ENCODE data around the gene DAZL. TPM values are rescaled to one million over a fixed set of nuclear protein-coding genes. Genes with fewer than 3 reads are reported as not detected.

Gene DAZL
- total and polyA plus RNA-seq, 10 of the 15 experiments (the other 5 are each of a cell fraction or from before 2014, with no cell fraction given) = 0.04 to 0.48 (median 0.13) TPM; not detected in 1

DNA sequence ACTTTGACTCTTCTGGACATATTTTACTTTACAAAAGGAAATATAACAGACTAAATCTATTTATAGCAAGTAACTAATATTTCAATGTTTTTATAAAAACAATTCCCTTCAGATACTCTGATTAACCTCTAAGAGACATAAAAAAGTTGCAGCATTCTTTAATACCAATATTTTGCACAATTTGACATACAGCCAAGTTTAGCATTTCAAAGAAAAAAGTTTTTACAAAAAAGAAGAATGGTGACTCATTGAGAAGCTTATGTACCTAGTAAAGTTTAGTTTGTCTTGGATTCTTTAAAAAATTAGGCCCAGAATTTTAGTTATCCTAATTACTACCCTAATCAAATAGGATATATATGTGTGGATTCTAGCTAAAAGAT, 17.6 kb downstream of the DAZL start:
- DNase-seq (ENCODE audit: low read depth, low spot score) = no peak
- Histone ChIP-seq H3K36me3 (ENCODE audit: control insufficient read depth in 2 of 2, insufficient read depth in 2 of 2, low read length in 1 of 2) (no peaks in the 10 kb centered on the region), H2AFZ (ENCODE audit: control insufficient read depth, low read depth, low read length) (no peak overlapping the region), H3K9me3 (replicated peaks; ENCODE audit: control insufficient read depth, insufficient read depth, low read length) (no peaks in the 10 kb centered on the region; the same call in 2 of the 3 replicates), H3K4me2 (ENCODE audit: control insufficient read depth, insufficient read depth) (no peak overlapping the region), H3K4me3 (no peak overlapping the region), H3K27me3 (replicated peaks in 1 of 2; ENCODE audit: control insufficient read depth in 2 of 2, insufficient read depth in 2 of 2, low read length in 1 of 2) (no peaks in the 10 kb centered on the region), H3K4me1 (ENCODE audit: control insufficient read depth, insufficient read depth, low read length) (peaks cover 11% of the 10 kb centered on the region), H3K9ac (ENCODE audit: control insufficient read depth, insufficient read depth, low read length) (no peak overlapping the region), H4K20me1 (ENCODE audit: control insufficient read depth, insufficient read depth) (no peaks in the 10 kb centered on the region), H3K27ac (ENCODE audit: control insufficient read depth, insufficient read depth) (no peak overlapping the region), H3K79me2 (ENCODE audit: control insufficient read depth, insufficient read depth, low read length) (no peaks in the 10 kb centered on the region)
- BruUV-seq (replicated peaks) = no TSS peak
- CTCF ChIA-PET = interaction anchor here (0.7 to 2.5 kb wide), 5 partner anchors 12 to 608 kb away, joined by 3 to 13 read pairs (median 3); partner anchors contain the start of gene PLCL2
- TF ChIP-seq RAD51 (IDR thresholded peaks at IDR 0.05) = no peak
- no peak for TF ChIP-seq JUND (IDR thresholded peaks at IDR 0.05; ENCODE audit: low read depth, low read length)
- TF ChIP-seq BRCA1 (IDR thresholded peaks at IDR 0.05; ENCODE audit: low read depth, low read length) = no peak
- TF ChIP-seq NR2C1 (IDR thresholded peaks at IDR 0.05) = no peak
- no peak for TF ChIP-seq ZNF217 (IDR thresholded peaks at IDR 0.05)
- TF ChIP-seq CEBPB (IDR thresholded peaks at IDR 0.05; ENCODE audit: borderline replicate concordance in 1 of 2, low read depth in 2 of 2, low read length in 2 of 2) = no peak
- TF ChIP-seq EED (IDR thresholded peaks at IDR 0.05; ENCODE audit: low read depth) = no peak
- TF ChIP-seq, protein P1, sequence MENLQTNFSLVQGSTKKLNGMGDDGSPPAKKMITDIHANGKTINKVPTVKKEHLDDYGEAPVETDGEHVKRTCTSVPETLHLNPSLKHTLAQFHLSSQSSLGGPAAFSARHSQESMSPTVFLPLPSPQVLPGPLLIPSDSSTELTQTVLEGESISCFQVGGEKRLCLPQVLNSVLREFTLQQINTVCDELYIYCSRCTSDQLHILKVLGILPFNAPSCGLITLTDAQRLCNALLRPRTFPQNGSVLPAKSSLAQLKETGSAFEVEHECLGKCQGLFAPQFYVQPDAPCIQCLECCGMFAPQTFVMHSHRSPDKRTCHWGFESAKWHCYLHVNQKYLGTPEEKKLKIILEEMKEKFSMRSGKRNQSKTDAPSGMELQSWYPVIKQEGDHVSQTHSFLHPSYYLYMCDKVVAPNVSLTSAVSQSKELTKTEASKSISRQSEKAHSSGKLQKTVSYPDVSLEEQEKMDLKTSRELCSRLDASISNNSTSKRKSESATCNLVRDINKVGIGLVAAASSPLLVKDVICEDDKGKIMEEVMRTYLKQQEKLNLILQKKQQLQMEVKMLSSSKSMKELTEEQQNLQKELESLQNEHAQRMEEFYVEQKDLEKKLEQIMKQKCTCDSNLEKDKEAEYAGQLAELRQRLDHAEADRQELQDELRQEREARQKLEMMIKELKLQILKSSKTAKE (IDR thresholded peaks at IDR 0.05; ENCODE audit: low read depth, poor library complexity, severe bottlenecking) = no peak
- TF ChIP-seq BCL11A (IDR thresholded peaks at IDR 0.05; ENCODE audit: low read depth, low read length) = no peak
- no peak for TF ChIP-seq IRF4 (IDR thresholded peaks at IDR 0.05; ENCODE audit: low read depth, low read length)
- TF ChIP-seq SMC3 (IDR thresholded peaks at IDR 0.05; ENCODE audit: borderline replicate concordance, low read length) = no peak
- TF ChIP-seq, protein P2, sequence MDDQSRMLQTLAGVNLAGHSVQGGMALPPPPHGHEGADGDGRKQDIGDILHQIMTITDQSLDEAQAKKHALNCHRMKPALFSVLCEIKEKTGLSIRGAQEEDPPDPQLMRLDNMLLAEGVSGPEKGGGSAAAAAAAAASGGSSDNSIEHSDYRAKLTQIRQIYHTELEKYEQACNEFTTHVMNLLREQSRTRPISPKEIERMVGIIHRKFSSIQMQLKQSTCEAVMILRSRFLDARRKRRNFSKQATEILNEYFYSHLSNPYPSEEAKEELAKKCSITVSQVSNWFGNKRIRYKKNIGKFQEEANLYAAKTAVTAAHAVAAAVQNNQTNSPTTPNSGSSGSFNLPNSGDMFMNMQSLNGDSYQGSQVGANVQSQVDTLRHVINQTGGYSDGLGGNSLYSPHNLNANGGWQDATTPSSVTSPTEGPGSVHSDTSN (IDR thresholded peaks at IDR 0.05; ENCODE audit: insufficient replicate concordance, low read depth, low read length) = no peak
- no peak for TF ChIP-seq CHD4 (IDR thresholded peaks at IDR 0.05)
- TF ChIP-seq, protein P3, sequence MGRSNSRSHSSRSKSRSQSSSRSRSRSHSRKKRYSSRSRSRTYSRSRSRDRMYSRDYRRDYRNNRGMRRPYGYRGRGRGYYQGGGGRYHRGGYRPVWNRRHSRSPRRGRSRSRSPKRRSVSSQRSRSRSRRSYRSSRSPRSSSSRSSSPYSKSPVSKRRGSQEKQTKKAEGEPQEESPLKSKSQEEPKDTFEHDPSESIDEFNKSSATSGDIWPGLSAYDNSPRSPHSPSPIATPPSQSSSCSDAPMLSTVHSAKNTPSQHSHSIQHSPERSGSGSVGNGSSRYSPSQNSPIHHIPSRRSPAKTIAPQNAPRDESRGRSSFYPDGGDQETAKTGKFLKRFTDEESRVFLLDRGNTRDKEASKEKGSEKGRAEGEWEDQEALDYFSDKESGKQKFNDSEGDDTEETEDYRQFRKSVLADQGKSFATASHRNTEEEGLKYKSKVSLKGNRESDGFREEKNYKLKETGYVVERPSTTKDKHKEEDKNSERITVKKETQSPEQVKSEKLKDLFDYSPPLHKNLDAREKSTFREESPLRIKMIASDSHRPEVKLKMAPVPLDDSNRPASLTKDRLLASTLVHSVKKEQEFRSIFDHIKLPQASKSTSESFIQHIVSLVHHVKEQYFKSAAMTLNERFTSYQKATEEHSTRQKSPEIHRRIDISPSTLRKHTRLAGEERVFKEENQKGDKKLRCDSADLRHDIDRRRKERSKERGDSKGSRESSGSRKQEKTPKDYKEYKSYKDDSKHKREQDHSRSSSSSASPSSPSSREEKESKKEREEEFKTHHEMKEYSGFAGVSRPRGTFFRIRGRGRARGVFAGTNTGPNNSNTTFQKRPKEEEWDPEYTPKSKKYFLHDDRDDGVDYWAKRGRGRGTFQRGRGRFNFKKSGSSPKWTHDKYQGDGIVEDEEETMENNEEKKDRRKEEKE (IDR thresholded peaks at IDR 0.05) = no peak
- no peak for TF ChIP-seq NBN (IDR thresholded peaks at IDR 0.05)
- TF ChIP-seq, protein P4, sequence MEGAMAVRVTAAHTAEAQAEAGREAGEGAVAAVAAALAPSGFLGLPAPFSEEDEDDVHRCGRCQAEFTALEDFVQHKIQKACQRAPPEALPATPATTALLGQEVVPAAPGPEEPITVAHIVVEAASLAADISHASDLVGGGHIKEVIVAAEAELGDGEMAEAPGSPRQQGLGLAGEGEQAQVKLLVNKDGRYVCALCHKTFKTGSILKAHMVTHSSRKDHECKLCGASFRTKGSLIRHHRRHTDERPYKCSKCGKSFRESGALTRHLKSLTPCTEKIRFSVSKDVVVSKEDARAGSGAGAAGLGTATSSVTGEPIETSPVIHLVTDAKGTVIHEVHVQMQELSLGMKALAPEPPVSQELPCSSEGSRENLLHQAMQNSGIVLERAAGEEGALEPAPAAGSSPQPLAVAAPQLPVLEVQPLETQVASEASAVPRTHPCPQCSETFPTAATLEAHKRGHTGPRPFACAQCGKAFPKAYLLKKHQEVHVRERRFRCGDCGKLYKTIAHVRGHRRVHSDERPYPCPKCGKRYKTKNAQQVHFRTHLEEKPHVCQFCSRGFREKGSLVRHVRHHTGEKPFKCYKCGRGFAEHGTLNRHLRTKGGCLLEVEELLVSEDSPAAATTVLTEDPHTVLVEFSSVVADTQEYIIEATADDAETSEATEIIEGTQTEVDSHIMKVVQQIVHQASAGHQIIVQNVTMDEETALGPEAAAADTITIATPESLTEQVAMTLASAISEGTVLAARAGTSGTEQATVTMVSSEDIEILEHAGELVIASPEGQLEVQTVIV (IDR thresholded peaks at IDR 0.05; ENCODE audit: borderline replicate concordance, partially characterized antibody) = no peak
- no peak for TF ChIP-seq SIX5 (IDR thresholded peaks at IDR 0.05; ENCODE audit: low read depth, low read length, severe bottlenecking)
- POLR2A ChIA-PET = interaction anchor here (0.6 kb wide), 1 partner anchor 925 kb away, joined by 4 read pairs; no protein-coding TSS in a partner anchor
- no peak for FAIRE-seq
- SMC1A ChIA-PET (ENCODE audit: uncharacterized antibody, unreplicated experiment) = interaction anchor here (3.9 kb wide), 1 partner anchor 14 kb away, joined by 15 read pairs; no protein-coding TSS in a partner anchor
- intact Hi-C loops (cut with micrococcal nuclease; ENCODE audit: unreplicated experiment) = no loop called here
- RAD21 ChIA-PET (ENCODE audit: unreplicated experiment) = interaction anchor here (0.9 kb wide), 1 partner anchor 234 kb away, joined by 3 read pairs; no protein-coding TSS in a partner anchor
- in situ Hi-C loops (cut with MboI) = no loop called here
- no peak for ATAC-seq
